Astrocyte of the cerebellum (primary cell): ENCODE measurements around the gene MAGI1.
A peak's percentile ranks its signal among the peaks of the same experiment; 100 is the strongest.

Experiments
- DNase-seq: peaks from one replicate; pipeline ENCODE4 v3.0.0-alpha.2; 2011; ENCODE audit warnings: low read depth
- H3K4me3 ChIP-seq: 2 replicates; pipeline ENCODE4 v1.5.1; 2011; ENCODE audit warnings: mild to moderate bottlenecking, low read depth, low read length, moderate library complexity
- in situ Hi-C: cut with HindIII; loops from 2 replicates; pipeline ENCODE4 v1.10.0; 2017; ENCODE audit warnings: low sequenced_read_pairs
- TF ChIP-seq, protein P1 (sequence below): IDR thresholded peaks from 2 replicates; pipeline ENCODE4 v1.5.1; 2012; ENCODE audit warnings: low read length, low read depth, moderate library complexity, mild to moderate bottlenecking; ENCODE audit errors: missing control alignments

The MAGI1 gene

DNA sequence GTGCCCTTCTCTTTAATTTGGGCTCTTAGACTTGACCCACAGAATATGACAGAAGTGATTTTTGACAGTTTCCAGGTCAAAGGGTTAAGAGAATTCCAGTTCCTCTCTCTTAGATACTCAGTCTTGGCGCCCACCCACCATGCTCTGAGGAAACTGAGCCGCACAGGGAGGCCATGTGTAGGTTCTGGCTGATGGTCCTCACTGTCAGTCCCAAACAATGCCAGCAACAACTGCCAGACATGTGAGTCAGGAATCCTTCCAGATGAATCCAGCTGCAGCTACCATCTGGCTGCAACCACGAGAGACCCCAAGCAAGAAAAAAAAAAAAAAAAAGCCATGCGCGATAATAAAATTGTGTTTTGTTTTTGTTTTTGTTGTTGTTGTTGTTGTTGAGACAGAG, 326.6 kb downstream of the MAGI1 start:
- H3K4me3 ChIP-seq, result no peak overlapping the region
- DNase-seq, result no peak
- in situ Hi-C loops, result no loop called here
- TF ChIP-seq, protein P1, sequence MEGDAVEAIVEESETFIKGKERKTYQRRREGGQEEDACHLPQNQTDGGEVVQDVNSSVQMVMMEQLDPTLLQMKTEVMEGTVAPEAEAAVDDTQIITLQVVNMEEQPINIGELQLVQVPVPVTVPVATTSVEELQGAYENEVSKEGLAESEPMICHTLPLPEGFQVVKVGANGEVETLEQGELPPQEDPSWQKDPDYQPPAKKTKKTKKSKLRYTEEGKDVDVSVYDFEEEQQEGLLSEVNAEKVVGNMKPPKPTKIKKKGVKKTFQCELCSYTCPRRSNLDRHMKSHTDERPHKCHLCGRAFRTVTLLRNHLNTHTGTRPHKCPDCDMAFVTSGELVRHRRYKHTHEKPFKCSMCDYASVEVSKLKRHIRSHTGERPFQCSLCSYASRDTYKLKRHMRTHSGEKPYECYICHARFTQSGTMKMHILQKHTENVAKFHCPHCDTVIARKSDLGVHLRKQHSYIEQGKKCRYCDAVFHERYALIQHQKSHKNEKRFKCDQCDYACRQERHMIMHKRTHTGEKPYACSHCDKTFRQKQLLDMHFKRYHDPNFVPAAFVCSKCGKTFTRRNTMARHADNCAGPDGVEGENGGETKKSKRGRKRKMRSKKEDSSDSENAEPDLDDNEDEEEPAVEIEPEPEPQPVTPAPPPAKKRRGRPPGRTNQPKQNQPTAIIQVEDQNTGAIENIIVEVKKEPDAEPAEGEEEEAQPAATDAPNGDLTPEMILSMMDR, result no peak

GRCh38 chr3:65706776-65707568, 331.7 kb downstream of the MAGI1 start:
- in situ Hi-C loops, result no loop called here
- TF ChIP-seq, protein P1, result no peak
- DNase-seq, result peak; percentile 48
- H3K4me3 ChIP-seq, result no peak overlapping the region

DNA sequence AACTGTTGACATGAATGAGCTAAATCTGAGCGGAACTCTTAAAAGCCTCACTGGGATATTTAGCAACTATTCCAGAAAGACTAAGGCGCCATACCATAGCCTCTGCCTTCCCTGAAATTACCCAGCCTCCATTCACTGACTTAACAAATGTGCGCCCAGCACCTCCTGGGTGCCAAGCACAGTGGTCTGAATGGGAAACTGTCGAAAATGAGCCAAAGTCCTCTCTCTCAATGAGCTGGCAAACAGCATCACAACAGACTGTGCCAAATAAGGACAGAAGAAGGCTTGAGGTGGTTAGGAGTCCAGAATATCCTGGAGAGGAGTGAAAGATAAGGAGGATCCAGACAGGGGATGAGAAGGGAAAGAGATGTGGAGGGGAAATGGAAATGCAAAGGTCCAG, 332.4 kb downstream of the MAGI1 start:
- in situ Hi-C loops, result no loop called here
- TF ChIP-seq, protein P1, result no peak
- no peak overlapping the region for H3K4me3 ChIP-seq
- DNase-seq, result no peak

DNA sequence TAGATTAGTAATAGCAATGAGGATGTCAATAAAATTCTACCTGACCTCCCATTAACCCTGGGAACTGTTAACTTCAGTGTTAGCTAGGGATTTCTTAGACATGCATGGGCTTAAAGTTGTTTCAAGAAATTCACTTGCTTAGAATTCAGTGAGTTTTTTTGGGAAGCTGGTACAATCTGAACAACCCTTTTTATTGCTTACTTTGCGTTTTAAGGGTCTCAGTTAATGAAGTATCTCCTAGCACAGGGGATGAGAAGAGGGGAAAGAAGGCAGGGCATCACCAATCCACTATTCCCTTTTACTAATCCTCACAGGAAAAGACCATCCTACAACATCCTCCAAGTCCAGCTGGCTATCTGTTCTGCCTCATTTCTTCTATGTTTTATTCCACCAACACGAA, 334.9 kb downstream of the MAGI1 start:
- H3K4me3 ChIP-seq, result no peak overlapping the region
- DNase-seq, result no peak
- in situ Hi-C loops, result no loop called here
- TF ChIP-seq, protein P1, result no peak

DNA sequence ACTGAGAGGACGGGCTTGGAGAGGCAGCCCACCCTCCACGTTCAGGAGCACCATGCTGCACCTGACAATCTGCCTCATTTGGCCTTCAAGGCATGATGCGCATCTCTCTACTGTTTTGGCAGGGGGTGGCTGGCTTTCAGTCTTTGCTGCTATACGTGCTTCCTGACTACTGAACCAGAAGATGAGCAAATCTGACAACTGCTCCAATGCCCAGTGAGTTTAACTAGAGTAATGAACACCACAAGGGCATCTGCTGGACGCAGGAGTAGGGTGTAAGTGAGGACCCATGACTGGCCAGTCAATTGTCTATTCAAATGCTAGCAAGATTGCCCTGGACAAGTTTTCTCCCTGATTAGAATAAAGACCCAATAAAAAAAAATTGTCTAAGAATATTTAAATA, 335.7 kb downstream of the MAGI1 start:
- H3K4me3 ChIP-seq, result no peak overlapping the region
- TF ChIP-seq, protein P1, result no peak
- DNase-seq, result no peak
- in situ Hi-C loops, result no loop called here

DNA sequence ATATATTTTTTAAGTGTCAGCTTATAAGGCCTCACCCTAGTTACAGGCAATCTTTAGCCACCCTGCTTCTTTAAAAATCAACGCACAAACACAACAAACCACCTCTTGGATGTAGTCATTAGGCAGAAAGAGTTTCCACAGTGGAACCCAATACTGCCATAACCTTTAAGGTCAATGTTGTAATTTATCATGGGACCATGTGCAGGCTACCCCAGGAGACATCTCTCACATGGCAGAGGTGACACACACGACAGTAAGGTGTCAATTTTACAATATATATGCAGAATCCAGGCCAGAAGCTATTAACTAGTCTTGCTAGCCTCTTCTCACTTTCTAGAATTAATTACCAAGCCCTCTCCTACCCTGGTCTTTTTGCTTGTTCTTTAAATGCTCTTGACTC, 336.5 kb downstream of the MAGI1 start:
- no peak for DNase-seq
- TF ChIP-seq, protein P1, result no peak

More for the DNA sequence above, 336.5 kb downstream of the MAGI1 start:
- in situ Hi-C loops, result no loop called here
- no peak overlapping the region for H3K4me3 ChIP-seq
